DND-41 (cell line): ENCODE measurements around the gene ZNF343.
A peak's percentile ranks its signal among the peaks of the same experiment; 100 is the strongest.

Source experiments
- ATAC-seq: fragments of 200-7000 bp; cut with Tn5 transposase; 3 replicates; pipeline ENCODE4 v1.9.1; 2021; ENCODE audit warnings: low read depth; ENCODE audit not compliant: insufficient read depth
- DNase-seq: peaks from one replicate; pipeline ENCODE4 v3.0.0-alpha.2; 2020
- H2AFZ ChIP-seq: 2 replicates; pipeline ENCODE4 v1.6.0; 2012; ENCODE audit warnings: low read depth, low read length
- H3K27ac ChIP-seq: 2 replicates; pipeline ENCODE4 v1.5.1; 2012; ENCODE audit warnings: low read length, inconsistent platforms
- H3K27me3 ChIP-seq: fragments of 200-600 bp; sonication (generic); 2 replicates; pipeline ENCODE4 v1.6.0; 2012; ENCODE audit warnings: low read length, mild to moderate bottlenecking, inconsistent platforms; ENCODE audit not compliant: insufficient read depth, poor library complexity
- H3K36me3 ChIP-seq: 2 replicates; pipeline ENCODE4 v1.5.1; 2012; ENCODE audit warnings: low read length, inconsistent platforms; ENCODE audit not compliant: insufficient read depth
- H3K4me1 ChIP-seq: 2 replicates; pipeline ENCODE4 v1.5.1; 2012; ENCODE audit warnings: mild to moderate bottlenecking, low read length; ENCODE audit not compliant: insufficient read depth
- H3K4me2 ChIP-seq: 2 replicates; pipeline ENCODE4 v1.6.0; 2012; ENCODE audit warnings: mild to moderate bottlenecking, moderate library complexity, low read length, inconsistent platforms; ENCODE audit not compliant: insufficient read depth
- H3K4me3 ChIP-seq, 2 experiments: fragments of 200-600 bp in 1 of 2; shearing (Covaris generic) in 1 of 2; 2 replicates each; pipeline ENCODE4 v1.5.1; 2012 to 2016; ENCODE audit warnings: inconsistent platforms in 2 of 2, low read length in 2 of 2, mild to moderate bottlenecking in 2 of 2, low read depth in 1 of 2, moderate library complexity in 1 of 2
- H3K79me2 ChIP-seq: 2 replicates; pipeline ENCODE4 v1.6.0; 2012; ENCODE audit warnings: low read length, inconsistent platforms; ENCODE audit not compliant: insufficient read depth
- H3K9ac ChIP-seq: 2 replicates; pipeline ENCODE4 v1.6.0; 2012; ENCODE audit warnings: low read depth, mild to moderate bottlenecking, inconsistent platforms, low read length, moderate library complexity
- H3K9me3 ChIP-seq: 2 replicates; pipeline ENCODE4 v1.5.1; 2012; ENCODE audit warnings: low read length, moderate library complexity, mild to moderate bottlenecking, inconsistent platforms; ENCODE audit not compliant: insufficient read depth, severe bottlenecking
- H4K20me1 ChIP-seq: 2 replicates; pipeline ENCODE4 v1.6.0; 2012; ENCODE audit warnings: low read length; ENCODE audit not compliant: insufficient read depth
- CTCF ChIP-seq: IDR thresholded peaks from 2 replicates; pipeline ENCODE4 v1.5.1; 2012; ENCODE audit warnings: borderline replicate concordance, low read length, moderate library complexity, mild to moderate bottlenecking; ENCODE audit not compliant: poor library complexity, severe bottlenecking; ENCODE audit errors: extremely low read depth
- EZH2 ChIP-seq: IDR thresholded peaks from 3 replicates; pipeline ENCODE4 v1.6.1; 2012; ENCODE audit warnings: borderline replicate concordance, low read depth, mild to moderate bottlenecking, moderate library complexity, low read length, inconsistent platforms; ENCODE audit not compliant: severe bottlenecking

ZNF343 gene

GRCh38 chr20:2455771-2456497 is 52.8 kb downstream of the ZNF343 start:
- H3K4me3 ChIP-seq: no peak overlapping the region
- no peak overlapping the region for H3K4me2 ChIP-seq
- no peaks in the 10 kb centered on the region for H3K79me2 ChIP-seq
- H3K9me3 ChIP-seq: no peaks in the 10 kb centered on the region
- no peak overlapping the region for H2AFZ ChIP-seq
- H3K4me1 ChIP-seq: no peaks in the 10 kb centered on the region
- DNase-seq: no peak
- no peak for TF ChIP-seq EZH2
- H4K20me1 ChIP-seq: peaks cover 25% of the 10 kb centered on the region
- peaks cover 31% of the 10 kb centered on the region for H3K36me3 ChIP-seq
- no peak for ATAC-seq
- H3K27ac ChIP-seq: no peak overlapping the region
- no peaks in the 10 kb centered on the region for H3K27me3 ChIP-seq
- H3K9ac ChIP-seq: no peak overlapping the region

- Histone ChIP-seq H3K27me3 (no peaks in the 10 kb centered on the region), H3K9me3 (no peaks in the 10 kb centered on the region), H2AFZ (no peak overlapping the region), H3K36me3 (peaks cover 10% of the 10 kb centered on the region), H3K9ac (no peak overlapping the region), H3K4me2 (no peak overlapping the region), H3K79me2 (no peaks in the 10 kb centered on the region), H3K4me3 (no peak overlapping the region), H4K20me1 (peaks cover 14% of the 10 kb centered on the region), H3K4me1 (no peaks in the 10 kb centered on the region), H3K27ac (no peak overlapping the region)
- ATAC-seq: no peak
- TF ChIP-seq CTCF (no peak), EZH2 (no peak)
- DNase-seq: no peak
Measured at GRCh38 chr20:2453792-2454191, 54.9 kb downstream of the ZNF343 start.

- Histone ChIP-seq H2AFZ (no peak overlapping the region), H3K27me3 (no peaks in the 10 kb centered on the region), H3K4me1 (no peaks in the 10 kb centered on the region), H3K79me2 (no peaks in the 10 kb centered on the region), H3K36me3 (no peaks in the 10 kb centered on the region), H3K4me3 (no peak overlapping the region), H3K9me3 (no peaks in the 10 kb centered on the region), H3K9ac (no peak overlapping the region), H4K20me1 (peaks cover 14% of the 10 kb centered on the region), H3K27ac (no peak overlapping the region), H3K4me2 (no peak overlapping the region)
- peak; percentile 77 for DNase-seq
- peak; percentile 80 for ATAC-seq
- TF ChIP-seq EZH2 (no peak), CTCF (peak; percentile 93)
Measured at GRCh38 chr20:2451939-2452732, 56.6 kb downstream of the ZNF343 start.

GRCh38 chr20:2451422-2451821 is 57.3 kb downstream of the ZNF343 start:
- H2AFZ ChIP-seq: no peak overlapping the region
- H3K4me2 ChIP-seq: no peak overlapping the region
- no peak for ATAC-seq
- H3K79me2 ChIP-seq: no peaks in the 10 kb centered on the region
- peaks cover 14% of the 10 kb centered on the region for H4K20me1 ChIP-seq
- no peaks in the 10 kb centered on the region for H3K9me3 ChIP-seq
- no peak overlapping the region for H3K4me3 ChIP-seq
- no peaks in the 10 kb centered on the region for H3K36me3 ChIP-seq
- TF ChIP-seq EZH2 (no peak), CTCF (no peak)
- no peak for DNase-seq
- H3K27ac ChIP-seq: no peak overlapping the region
- H3K9ac ChIP-seq: no peak overlapping the region
- no peaks in the 10 kb centered on the region for H3K27me3 ChIP-seq
- H3K4me1 ChIP-seq: no peaks in the 10 kb centered on the region
